NT2/D1 (cell line): Measurements from ENCODE around the gene PLA2G12B.

Experiments used
- DNase-seq: peaks from one replicate; pipeline ENCODE4 v3.0.0-alpha.2; 2011; ENCODE audit warnings: low read depth, low spot score
- H3K27me3 ChIP-seq: 2 replicates; pipeline ENCODE4 v1.6.0; 2011; ENCODE audit warnings: mild to moderate bottlenecking; ENCODE audit not compliant: insufficient read length, insufficient read depth
- H3K36me3 ChIP-seq: 2 replicates; pipeline ENCODE4 v1.6.1; 2011; ENCODE audit warnings: mild to moderate bottlenecking, low read length, mixed read lengths; ENCODE audit not compliant: insufficient read depth, insufficient read length
- H3K4me1 ChIP-seq: 2 replicates; pipeline ENCODE4 v1.5.1; 2011; ENCODE audit not compliant: insufficient read depth, insufficient read length
- H3K4me3 ChIP-seq: 2 replicates; pipeline ENCODE4 v1.5.1; 2011; ENCODE audit warnings: low read depth; ENCODE audit not compliant: insufficient read length
- H3K9ac ChIP-seq: 2 replicates; pipeline ENCODE4 v1.6.0; 2011; ENCODE audit warnings: low read depth; ENCODE audit not compliant: insufficient read length
- H3K9me3 ChIP-seq: 2 replicates; pipeline ENCODE4 v1.5.1; 2011; ENCODE audit warnings: mild to moderate bottlenecking, low read length; ENCODE audit not compliant: insufficient read depth
- SUZ12 ChIP-seq: IDR thresholded peaks from 2 replicates; pipeline ENCODE4 v1.6.1; 2011; ENCODE audit not compliant: insufficient read length, insufficient read depth; ENCODE audit errors: extremely low read depth
- YY1 ChIP-seq: IDR thresholded peaks from 2 replicates; pipeline ENCODE4 v1.6.1; 2011; ENCODE audit not compliant: insufficient read length, insufficient read depth
- ZNF274 ChIP-seq: IDR thresholded peaks from 2 replicates; pipeline ENCODE4 v1.6.1; 2011; ENCODE audit warnings: mild to moderate bottlenecking, low read depth, low read length

PLA2G12B gene

DNA sequence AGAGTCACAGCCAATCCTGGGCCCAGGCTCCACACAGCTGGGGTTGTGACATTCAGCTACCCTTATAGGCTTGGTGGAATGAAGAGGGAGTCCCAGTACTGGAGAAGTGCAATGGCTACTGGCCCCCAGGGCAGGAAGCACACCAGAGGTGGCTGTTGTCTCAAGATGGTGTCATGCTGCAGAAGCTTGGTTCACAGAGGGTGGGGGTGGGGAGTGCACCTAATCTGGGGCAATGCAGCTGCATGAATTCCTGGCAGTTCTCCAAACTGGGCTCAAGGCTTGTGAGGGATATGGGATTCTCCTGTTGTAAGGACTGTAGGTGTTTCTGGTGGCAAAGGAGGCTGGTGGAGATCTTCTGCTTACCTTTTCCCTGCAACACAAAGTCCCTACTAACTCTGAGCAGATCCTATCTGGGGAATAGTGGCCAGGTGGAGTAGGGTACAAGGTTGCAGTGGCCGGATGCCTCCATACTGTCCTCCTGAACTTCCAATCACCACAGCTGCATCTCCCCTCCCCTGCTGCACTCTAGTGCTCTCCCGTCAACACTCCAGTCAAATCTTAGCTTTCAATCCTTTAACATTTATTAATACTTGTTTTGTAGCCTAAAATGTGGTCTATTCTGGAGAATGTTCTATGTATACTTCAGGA is 27.4 kb upstream of the PLA2G12B start:
- Histone ChIP-seq H3K36me3 (no peaks in the 10 kb centered on the region), H3K27me3 (no peaks in the 10 kb centered on the region), H3K4me3 (no peak overlapping the region), H3K4me1 (peaks cover 4% of the 10 kb centered on the region), H3K9me3 (peaks cover 35% of the 10 kb centered on the region), H3K9ac (no peak overlapping the region)
- TF ChIP-seq YY1 (no peak), SUZ12 (no peak), ZNF274 (no peak)
- DNase-seq: no peak

DNA sequence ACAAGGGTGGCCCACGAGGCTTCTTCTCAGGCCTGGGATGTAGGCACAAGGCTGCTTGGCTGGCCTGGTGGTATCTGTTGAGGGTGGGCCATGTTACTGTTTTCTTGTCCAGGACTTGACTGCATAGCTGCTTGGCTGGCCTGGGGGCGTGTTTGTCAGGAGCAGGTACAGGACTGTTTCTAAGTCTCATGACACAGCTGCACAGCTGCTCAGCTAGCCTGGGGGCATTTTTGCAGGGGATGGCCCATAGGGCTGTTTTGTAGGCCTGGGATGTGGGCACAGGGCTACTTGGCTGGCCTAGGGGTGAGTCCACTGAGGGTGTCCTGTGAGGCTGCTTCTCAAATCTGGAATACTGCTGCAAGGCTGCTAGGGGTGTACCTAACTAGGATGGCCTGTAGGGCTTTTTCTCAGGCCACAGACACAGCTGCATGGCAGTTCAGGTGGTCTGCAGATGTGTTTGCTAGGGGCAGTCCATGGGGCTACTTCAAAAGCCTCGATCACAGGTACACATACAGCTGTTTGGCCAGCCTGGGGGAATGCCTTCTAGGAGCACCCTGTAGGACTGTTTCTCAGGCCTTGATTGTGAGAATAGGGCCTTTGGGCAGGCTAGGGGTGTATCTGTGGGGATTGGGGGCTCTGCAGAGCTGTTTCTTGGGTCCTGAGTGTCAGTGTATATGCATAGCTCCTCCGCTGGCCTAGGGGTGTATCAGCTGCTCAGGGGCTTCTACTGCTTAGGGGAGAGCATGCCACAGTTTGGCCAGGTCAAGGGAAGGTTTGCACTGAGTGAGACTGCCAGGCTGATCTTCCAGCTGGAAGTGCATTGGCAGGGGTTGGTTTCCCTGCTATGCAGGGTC is 26.6 kb upstream of the PLA2G12B start:
- H3K9ac ChIP-seq: no peak overlapping the region
- DNase-seq: no peak
- no peak for TF ChIP-seq SUZ12
- TF ChIP-seq YY1: no peak
- TF ChIP-seq ZNF274: no peak
- H3K36me3 ChIP-seq: no peaks in the 10 kb centered on the region
- H3K4me1 ChIP-seq: peaks cover 4% of the 10 kb centered on the region
- H3K27me3 ChIP-seq: no peaks in the 10 kb centered on the region
- H3K9me3 ChIP-seq: peaks cover 38% of the 10 kb centered on the region
- no peak overlapping the region for H3K4me3 ChIP-seq

DNA sequence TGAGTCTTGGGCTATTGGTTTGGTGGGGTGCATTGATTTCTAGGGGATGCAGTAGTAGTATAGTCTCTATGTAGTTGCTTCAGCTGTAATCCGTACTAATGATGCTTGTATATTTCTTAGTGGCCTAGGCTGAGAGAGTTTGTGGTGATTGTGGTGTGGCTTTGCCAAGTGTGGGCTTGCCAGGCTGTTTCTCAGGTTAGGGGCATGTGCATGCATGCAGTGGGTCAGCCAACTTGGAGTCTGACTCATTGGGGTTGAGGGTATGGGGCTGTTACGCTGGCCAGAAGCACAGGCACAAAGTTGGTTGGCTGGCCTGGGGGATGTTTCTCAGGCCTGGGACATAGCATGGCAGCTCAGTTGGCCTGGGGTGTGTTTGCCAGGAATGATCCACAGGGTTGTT is 25.7 kb upstream of the PLA2G12B start:
- peaks cover 4% of the 10 kb centered on the region for H3K4me1 ChIP-seq
- H3K4me3 ChIP-seq: no peak overlapping the region
- TF ChIP-seq YY1 (no peak), SUZ12 (no peak), ZNF274 (no peak)
- no peak overlapping the region for H3K9ac ChIP-seq
- H3K36me3 ChIP-seq: no peaks in the 10 kb centered on the region
- no peak for DNase-seq
- peaks cover 38% of the 10 kb centered on the region for H3K9me3 ChIP-seq
- no peaks in the 10 kb centered on the region for H3K27me3 ChIP-seq

DNA sequence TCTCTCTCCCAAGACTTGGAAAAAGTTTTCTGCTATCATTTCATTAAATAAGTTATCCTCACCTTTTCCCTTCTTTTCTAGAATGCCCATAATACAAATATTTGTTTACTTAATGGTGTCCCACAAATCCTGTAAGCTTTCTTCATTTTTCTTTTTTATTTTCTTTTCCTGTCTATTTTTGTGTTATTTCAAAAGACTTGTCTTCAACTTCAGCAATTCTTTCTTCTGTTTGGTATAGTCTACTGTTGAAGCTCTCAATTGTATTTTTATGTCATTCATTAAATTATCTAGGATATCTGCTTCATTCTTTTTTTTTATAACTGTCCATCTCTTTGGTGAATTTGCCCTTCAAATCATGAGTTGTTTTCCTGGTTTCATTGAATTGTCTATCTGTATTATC is 25.1 kb upstream of the PLA2G12B start:
- Histone ChIP-seq H3K4me3 (no peak overlapping the region), H3K9ac (no peak overlapping the region), H3K36me3 (no peaks in the 10 kb centered on the region), H3K4me1 (peaks cover 4% of the 10 kb centered on the region), H3K27me3 (no peaks in the 10 kb centered on the region), H3K9me3 (peaks cover 38% of the 10 kb centered on the region)
- no peak for DNase-seq
- TF ChIP-seq YY1: no peak
- TF ChIP-seq SUZ12: no peak
- no peak for TF ChIP-seq ZNF274

DNA sequence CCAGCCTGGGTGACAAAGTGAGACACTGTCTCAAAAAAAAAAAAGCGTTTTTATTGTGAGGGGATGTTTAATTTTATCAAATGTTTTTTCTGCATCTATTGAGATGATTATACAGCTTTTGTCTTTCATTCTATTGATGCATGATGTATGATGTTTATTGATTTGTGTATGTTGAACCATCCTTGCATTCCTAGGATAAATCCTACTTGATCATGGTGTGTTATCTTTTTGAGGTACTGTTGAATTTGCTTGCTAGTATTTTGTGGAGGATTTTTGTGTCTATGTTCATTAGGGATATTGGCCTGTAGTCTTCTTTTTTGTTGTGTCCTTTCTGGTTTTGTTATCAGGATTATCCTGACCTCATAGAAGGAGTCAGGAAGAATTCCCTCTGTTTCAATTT is 22.3 kb upstream of the PLA2G12B start:
- Histone ChIP-seq H3K27me3 (no peaks in the 10 kb centered on the region), H3K9ac (no peak overlapping the region), H3K36me3 (no peaks in the 10 kb centered on the region), H3K4me3 (no peak overlapping the region), H3K4me1 (peaks cover 1% of the 10 kb centered on the region), H3K9me3 (peaks cover 38% of the 10 kb centered on the region)
- no peak for DNase-seq
- TF ChIP-seq YY1 (no peak), ZNF274 (no peak), SUZ12 (no peak)

DNA sequence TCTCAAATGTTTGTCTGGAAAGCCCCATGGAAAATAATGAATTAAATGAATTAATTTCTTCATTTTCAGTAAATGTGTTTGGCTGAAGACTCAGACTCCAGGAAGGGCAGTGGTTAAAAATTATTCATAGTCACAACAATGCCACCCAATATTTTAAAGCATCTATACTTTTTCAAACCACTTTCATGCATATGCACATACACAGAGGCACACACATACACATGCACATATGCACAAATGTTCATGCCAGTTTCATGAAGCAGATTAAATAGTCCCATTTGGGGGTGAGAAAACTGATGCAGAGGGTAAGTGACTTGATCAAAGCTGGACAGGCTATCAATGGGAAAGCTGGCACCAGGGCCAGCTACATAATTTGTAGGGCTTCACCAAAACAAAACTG is 1.4 kb upstream of the PLA2G12B start:
- Histone ChIP-seq H3K36me3 (no peaks in the 10 kb centered on the region), H3K4me3 (no peak overlapping the region), H3K27me3 (no peaks in the 10 kb centered on the region), H3K9me3 (no peaks in the 10 kb centered on the region), H3K4me1 (no peaks in the 10 kb centered on the region), H3K9ac (no peak overlapping the region)
- no peak for TF ChIP-seq ZNF274
- no peak for TF ChIP-seq SUZ12
- TF ChIP-seq YY1: no peak
- no peak for DNase-seq

DNA sequence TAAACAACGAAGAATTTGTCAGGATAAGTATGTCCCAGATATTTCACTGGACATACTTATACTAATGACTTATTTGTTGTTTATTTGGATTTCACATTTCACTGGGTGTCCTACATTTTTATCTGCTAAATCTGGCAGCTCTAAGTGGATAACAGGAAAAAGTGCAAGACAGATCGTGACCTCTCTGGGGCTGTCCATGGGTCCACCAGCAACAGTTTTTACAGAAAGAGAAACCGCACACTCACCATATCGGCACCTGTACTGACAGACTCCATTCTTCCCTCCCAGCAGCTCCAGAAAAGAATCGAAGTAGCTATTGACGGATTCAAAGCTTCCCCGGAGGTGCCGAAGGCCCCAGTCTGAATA is 393 bp downstream of the PLA2G12B start:
- Histone ChIP-seq H3K4me3 (no peak overlapping the region), H3K9me3 (no peaks in the 10 kb centered on the region), H3K27me3 (no peaks in the 10 kb centered on the region), H3K9ac (peak overlapping the region; percentile 32), H3K36me3 (no peaks in the 10 kb centered on the region), H3K4me1 (no peaks in the 10 kb centered on the region)
- no peak for TF ChIP-seq YY1
- no peak for TF ChIP-seq ZNF274
- TF ChIP-seq SUZ12: no peak
- no peak for DNase-seq
